Endothelial cell (in vitro differentiated cells): Measurements from ENCODE around the gene ISLR. TPM values are rescaled to one million over a fixed set of nuclear protein-coding genes. Genes with fewer than 3 reads are reported as not detected.

Experiments
- DNase-seq: peaks from one replicate; pipeline ENCODE4 v3.0.0; 2021; ENCODE audit warnings: low spot score
- H3K27ac Mint-ChIP-seq: one replicate; pipeline ENCODE4 v1.8.0; 2021; ENCODE audit warnings: mixed read lengths, inconsistent platforms; ENCODE audit not compliant: unreplicated experiment
- H3K27me3 Mint-ChIP-seq: one replicate; pipeline ENCODE4 v1.8.0; 2021; ENCODE audit warnings: mild to moderate bottlenecking, moderate library complexity, mixed read lengths, inconsistent platforms; ENCODE audit not compliant: unreplicated experiment
- H3K36me3 Mint-ChIP-seq: one replicate; pipeline ENCODE4 v1.8.0; 2021; ENCODE audit warnings: mild to moderate bottlenecking, low read depth, mixed read lengths, inconsistent platforms; ENCODE audit not compliant: unreplicated experiment
- H3K4me1 Mint-ChIP-seq: one replicate; pipeline ENCODE4 v1.8.0; 2021; ENCODE audit warnings: mild to moderate bottlenecking, mixed read lengths, inconsistent platforms; ENCODE audit not compliant: unreplicated experiment
- H3K4me3 Mint-ChIP-seq: one replicate; pipeline ENCODE4 v1.8.0; 2021; ENCODE audit warnings: mild to moderate bottlenecking, mixed read lengths, inconsistent platforms; ENCODE audit not compliant: unreplicated experiment
- H3K9me3 Mint-ChIP-seq: one replicate; pipeline ENCODE4 v1.8.0; 2021; ENCODE audit warnings: mixed read lengths, inconsistent platforms; ENCODE audit not compliant: unreplicated experiment
- CTCF ChIP-seq: fragments of 200-600 bp; sonication (generic); IDR thresholded peaks from one replicate; pipeline ENCODE4 v1.5.0; 2021; ENCODE audit warnings: antibody characterized with exemption; ENCODE audit not compliant: unreplicated experiment
- total RNA-seq: library from RNA; stranded (reverse); fragmentation: NEBNext Ultra II Directional; extraction: Animal tissue kit (Norgen Biotek cat#: 25700); gene quantifications from one replicate; pipeline ENCODE4 v1.2.1, GENCODE V29; 2021; ENCODE audit not compliant: unreplicated experiment

Gene ISLR
- total RNA-seq, 1 donor from 2014 or later = 0.51 TPM

GRCh38 chr15:74206801-74207281 is 33.3 kb downstream of the ISLR start:
- H3K27me3 Mint-ChIP-seq = peaks cover 8% of the 10 kb centered on the region
- H3K9me3 Mint-ChIP-seq = no peaks in the 10 kb centered on the region
- H3K4me1 Mint-ChIP-seq = peaks cover 47% of the 10 kb centered on the region
- no peak overlapping the region for H3K27ac Mint-ChIP-seq
- H3K4me3 Mint-ChIP-seq = no peak overlapping the region
- no peak for DNase-seq
- no peak for TF ChIP-seq CTCF
- H3K36me3 Mint-ChIP-seq = no peaks in the 10 kb centered on the region

- Mint-ChIP-seq H3K36me3 (no peaks in the 10 kb centered on the region), H3K27me3 (peaks cover 8% of the 10 kb centered on the region), H3K4me1 (peaks cover 44% of the 10 kb centered on the region), H3K9me3 (no peaks in the 10 kb centered on the region), H3K27ac (no peak overlapping the region), H3K4me3 (no peak overlapping the region)
- no peak for DNase-seq
- TF ChIP-seq CTCF = no peak
These were observed 34.3 kb downstream of the ISLR start for GRCh38 chr15:74207652-74208440.

GRCh38 chr15:74208496-74208895 is 35.0 kb downstream of the ISLR start:
- Mint-ChIP-seq H3K4me1 (peaks cover 44% of the 10 kb centered on the region), H3K27ac (peak overlapping the region; percentile 37), H3K4me3 (no peak overlapping the region), H3K36me3 (no peaks in the 10 kb centered on the region), H3K9me3 (no peaks in the 10 kb centered on the region), H3K27me3 (peaks cover 8% of the 10 kb centered on the region)
- no peak for DNase-seq
- no peak for TF ChIP-seq CTCF

- Mint-ChIP-seq H3K9me3 (no peaks in the 10 kb centered on the region), H3K36me3 (no peaks in the 10 kb centered on the region), H3K27me3 (peaks cover 8% of the 10 kb centered on the region), H3K4me1 (peaks cover 44% of the 10 kb centered on the region), H3K4me3 (no peak overlapping the region), H3K27ac (peak overlapping the region; percentile 37)
- no peak for DNase-seq
- TF ChIP-seq CTCF = no peak
These were observed 35.5 kb downstream of the ISLR start for GRCh38 chr15:74208901-74209559.

GRCh38 chr15:74209560-74209958 is 36.0 kb downstream of the ISLR start:
- peaks cover 44% of the 10 kb centered on the region for H3K4me1 Mint-ChIP-seq
- no peak overlapping the region for H3K27ac Mint-ChIP-seq
- no peak for TF ChIP-seq CTCF
- peaks cover 8% of the 10 kb centered on the region for H3K27me3 Mint-ChIP-seq
- H3K9me3 Mint-ChIP-seq = no peaks in the 10 kb centered on the region
- no peak overlapping the region for H3K4me3 Mint-ChIP-seq
- DNase-seq = no peak
- no peaks in the 10 kb centered on the region for H3K36me3 Mint-ChIP-seq
